Fibroblast of lung (primary cell): ENCODE data around the gene ENPP6.
A peak's percentile ranks its signal among the peaks of the same experiment; 100 is the strongest.

ENCODE experiments used
- EZH2 ChIP-seq: IDR thresholded peaks from 2 replicates; pipeline ENCODE4 v1.5.1; 2012; ENCODE audit warnings: low read length, control low read depth, mild to moderate bottlenecking; ENCODE audit errors: missing control alignments
- TF ChIP-seq, protein P1 (sequence below), 2 donors: IDR thresholded peaks in 1 of 2; conservative IDR thresholded peaks in 1 of 2; 1 replicate in 1 of 2; 2 replicates in 1 of 2; pipeline ENCODE4 v1.5.1; 2011 to 2012; ENCODE audit warnings: low read length in 2 of 2, control low read depth in 1 of 2, inconsistent platforms in 1 of 2, low read depth in 1 of 2, mild to moderate bottlenecking in 1 of 2

GRCh38 chr4:184097241-184097605 is 120.5 kb downstream of the ENPP6 start:
- TF ChIP-seq, protein P1, sequence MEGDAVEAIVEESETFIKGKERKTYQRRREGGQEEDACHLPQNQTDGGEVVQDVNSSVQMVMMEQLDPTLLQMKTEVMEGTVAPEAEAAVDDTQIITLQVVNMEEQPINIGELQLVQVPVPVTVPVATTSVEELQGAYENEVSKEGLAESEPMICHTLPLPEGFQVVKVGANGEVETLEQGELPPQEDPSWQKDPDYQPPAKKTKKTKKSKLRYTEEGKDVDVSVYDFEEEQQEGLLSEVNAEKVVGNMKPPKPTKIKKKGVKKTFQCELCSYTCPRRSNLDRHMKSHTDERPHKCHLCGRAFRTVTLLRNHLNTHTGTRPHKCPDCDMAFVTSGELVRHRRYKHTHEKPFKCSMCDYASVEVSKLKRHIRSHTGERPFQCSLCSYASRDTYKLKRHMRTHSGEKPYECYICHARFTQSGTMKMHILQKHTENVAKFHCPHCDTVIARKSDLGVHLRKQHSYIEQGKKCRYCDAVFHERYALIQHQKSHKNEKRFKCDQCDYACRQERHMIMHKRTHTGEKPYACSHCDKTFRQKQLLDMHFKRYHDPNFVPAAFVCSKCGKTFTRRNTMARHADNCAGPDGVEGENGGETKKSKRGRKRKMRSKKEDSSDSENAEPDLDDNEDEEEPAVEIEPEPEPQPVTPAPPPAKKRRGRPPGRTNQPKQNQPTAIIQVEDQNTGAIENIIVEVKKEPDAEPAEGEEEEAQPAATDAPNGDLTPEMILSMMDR (conservative IDR thresholded peaks at IDR 0.05 in 1 of 2, IDR thresholded peaks at IDR 0.05 in 1 of 2; ENCODE audit: low read depth in 1 of 2, low read length in 2 of 2): peak; percentile 31 to 43
- no peak for TF ChIP-seq EZH2
